Stimulated activated CD4-positive, alpha-beta T cell treated with anti-CD3 and anti-CD28 coated beads, Interleukin-1b, Interleukin-23, amount 100 ng/mL, for 48 hours (primary cell): Measurements from ENCODE around the gene LRRC23.
"Not testable (repeated sequence)": the region's sequence is repeated elsewhere in the genome, so short reads cannot be mapped to it uniquely, and the experiment has no call there.

Experiments
- DNase-seq: peaks from one replicate; pipeline ENCODE4 v3.0.0-alpha.2; 2020

The LRRC23 gene, protein sequence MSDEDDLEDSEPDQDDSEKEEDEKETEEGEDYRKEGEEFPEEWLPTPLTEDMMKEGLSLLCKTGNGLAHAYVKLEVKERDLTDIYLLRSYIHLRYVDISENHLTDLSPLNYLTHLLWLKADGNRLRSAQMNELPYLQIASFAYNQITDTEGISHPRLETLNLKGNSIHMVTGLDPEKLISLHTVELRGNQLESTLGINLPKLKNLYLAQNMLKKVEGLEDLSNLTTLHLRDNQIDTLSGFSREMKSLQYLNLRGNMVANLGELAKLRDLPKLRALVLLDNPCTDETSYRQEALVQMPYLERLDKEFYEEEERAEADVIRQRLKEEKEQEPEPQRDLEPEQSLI

DNA sequence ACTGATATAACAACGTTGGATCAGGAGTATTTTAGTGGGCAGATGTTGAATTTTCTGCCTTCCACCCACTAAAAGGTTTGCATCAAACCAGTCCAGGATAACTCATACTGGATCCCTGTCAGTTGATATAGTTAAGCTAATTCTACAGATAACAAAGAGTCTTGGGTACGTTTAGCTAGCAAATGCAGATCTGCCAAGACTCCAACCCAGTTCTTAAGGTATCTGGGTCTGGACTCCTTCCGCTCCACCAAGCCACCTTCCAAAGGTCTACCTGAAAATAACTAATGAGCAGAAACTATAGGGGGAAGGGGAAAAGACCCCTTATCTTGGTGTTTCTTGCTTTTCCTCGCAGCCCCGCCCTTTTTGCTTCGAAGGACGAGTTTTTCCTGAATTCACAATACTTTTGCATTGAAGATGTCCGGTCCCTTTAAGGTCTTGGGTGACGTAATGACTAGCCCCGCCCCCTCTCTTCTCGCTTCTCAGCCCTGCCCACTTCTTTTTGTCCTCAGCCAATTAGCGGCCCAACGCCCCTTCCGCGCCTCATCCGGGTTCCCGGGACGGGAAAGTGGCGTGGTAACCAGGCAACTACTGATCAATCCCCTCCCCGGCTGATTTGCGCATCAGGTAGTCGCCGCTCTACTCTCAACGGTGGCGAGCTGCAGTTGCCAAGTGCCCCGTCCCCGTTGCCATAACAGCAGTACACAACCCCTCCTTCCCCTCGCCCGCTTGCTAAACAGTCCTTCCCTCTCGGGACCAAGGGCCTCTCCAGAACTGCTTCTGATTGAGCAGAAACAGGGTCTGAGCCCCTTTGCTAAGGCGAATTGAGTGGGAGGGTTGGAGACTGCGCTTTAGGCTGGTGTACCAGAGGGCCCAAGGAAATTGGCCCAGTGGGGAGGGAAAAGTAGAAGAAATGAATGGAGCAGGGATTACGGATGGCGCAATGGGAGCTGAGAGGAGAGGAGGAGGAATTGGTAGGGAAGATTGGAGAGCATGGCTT, at the start of gene LRRC23:
LRRC23 (plus strand) TSS at position 543 of the 997 bp plus-strand sequence. CDS start 812 bp downstream, outside the sequence.
- peak; percentile 98 for DNase-seq

DNA sequence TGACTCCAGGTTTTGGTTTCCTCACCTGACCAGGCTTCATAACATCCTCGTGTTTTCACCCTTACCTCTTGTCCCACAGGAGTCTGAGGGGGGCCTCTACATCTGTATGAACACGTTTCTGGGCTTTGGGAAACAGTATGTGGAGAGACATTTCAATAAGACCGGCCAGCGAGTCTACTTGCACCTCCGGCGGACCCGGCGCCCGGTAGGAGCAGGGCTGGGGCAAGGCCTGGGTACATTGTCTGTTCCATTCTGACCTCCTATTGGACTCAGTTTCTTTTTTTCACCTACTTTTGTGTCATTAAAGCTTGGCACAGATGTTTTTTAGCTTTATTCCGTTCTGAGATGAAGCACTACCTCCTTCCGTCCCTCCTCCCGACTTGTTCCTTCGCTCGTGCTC, 49.3 kb upstream of the LRRC23 start:
- DNase-seq, result no peak

DNA sequence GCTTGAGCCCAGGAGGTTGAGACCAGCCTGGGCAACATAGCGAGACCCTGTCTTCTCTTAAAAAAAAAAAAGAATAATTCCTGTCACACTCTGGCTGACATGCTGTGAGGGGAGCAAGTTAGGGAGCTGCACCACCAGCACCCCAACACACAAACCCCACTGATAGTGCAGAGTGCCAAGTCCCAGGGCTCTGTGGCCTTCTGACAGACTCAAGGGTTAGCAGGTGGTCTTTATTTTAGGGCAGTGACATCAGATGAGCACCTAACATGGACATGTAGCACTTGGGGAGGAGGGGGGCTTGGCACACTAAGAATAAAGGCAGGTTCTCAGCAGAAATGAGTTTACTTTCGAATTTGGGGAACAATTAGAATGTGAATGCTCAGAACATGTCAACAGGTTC, 45.8 kb upstream of the LRRC23 start:
- no peak for DNase-seq

DNA sequence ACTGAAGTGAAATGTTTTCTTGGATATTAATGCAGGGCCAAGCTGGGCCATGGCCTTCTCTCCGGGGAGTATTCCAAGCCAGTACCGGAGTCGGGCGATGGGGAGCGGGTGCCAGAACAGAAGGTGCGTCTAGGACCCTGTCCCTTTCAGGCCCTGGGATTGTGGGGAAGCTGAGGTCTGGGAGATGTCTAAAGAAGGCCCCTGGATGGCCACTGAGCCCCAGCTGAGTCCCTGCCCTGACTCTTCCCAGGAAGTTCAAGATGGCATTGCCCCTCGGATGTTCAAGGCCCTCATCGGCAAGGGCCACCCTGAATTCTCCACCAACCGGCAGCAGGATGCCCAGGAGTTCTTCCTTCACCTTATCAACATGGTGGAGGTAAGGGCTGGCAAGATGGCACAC, 44.5 kb upstream of the LRRC23 start:
- DNase-seq, result no peak

DNA sequence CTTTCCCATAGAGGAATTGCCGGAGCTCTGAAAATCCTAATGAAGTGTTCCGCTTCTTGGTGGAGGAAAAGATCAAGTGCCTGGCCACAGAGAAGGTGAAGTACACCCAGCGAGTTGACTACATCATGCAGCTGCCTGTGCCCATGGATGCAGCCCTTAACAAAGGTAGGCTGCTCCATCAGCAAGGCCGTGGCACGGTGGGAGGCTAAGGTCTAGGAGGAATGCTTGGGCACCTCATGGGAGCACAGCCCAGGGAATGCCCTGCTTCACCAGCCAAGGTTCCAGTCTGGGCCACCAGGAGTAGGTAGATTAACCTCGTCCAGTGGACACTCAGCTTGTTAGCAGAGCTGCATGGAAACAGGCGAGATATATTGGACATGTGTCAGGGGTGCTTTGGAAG, 43.7 kb upstream of the LRRC23 start:
- no peak for DNase-seq

DNA sequence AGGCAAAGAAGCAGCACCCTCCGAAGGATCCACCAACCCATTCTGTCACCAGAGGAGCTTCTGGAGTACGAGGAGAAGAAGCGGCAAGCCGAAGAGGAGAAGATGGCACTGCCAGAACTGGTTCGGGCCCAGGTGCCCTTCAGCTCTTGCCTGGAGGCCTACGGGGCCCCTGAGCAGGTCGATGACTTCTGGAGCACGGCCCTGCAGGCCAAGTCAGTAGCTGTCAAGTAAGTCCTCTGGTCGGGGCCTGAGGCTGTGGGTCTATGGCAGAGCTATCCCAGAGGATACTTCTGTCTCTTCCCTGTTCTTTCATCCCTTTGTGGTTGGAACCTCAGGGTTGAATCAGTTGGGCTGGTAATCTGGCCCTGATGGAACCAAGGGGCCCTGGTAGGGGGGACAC, 43.2 kb upstream of the LRRC23 start:
- DNase-seq, result no peak

DNA sequence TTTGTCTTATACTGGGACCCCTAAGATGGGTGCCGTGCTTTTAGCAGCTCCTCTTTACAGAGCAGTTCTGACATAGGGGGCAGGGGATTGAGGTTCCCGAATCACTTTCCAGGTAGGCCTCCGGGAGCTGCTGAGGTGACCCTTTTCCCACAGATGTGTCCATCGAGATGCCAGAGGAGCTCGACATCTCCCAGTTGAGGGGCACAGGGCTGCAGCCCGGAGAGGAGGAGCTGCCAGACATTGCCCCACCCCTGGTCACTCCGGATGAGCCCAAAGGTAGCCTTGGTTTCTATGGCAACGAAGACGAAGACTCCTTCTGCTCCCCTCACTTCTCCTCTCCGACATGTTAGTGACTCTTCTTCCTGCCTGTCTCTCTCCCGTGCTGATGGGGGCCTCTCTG, 41.6 kb upstream of the LRRC23 start:
- DNase-seq, result no peak

DNA sequence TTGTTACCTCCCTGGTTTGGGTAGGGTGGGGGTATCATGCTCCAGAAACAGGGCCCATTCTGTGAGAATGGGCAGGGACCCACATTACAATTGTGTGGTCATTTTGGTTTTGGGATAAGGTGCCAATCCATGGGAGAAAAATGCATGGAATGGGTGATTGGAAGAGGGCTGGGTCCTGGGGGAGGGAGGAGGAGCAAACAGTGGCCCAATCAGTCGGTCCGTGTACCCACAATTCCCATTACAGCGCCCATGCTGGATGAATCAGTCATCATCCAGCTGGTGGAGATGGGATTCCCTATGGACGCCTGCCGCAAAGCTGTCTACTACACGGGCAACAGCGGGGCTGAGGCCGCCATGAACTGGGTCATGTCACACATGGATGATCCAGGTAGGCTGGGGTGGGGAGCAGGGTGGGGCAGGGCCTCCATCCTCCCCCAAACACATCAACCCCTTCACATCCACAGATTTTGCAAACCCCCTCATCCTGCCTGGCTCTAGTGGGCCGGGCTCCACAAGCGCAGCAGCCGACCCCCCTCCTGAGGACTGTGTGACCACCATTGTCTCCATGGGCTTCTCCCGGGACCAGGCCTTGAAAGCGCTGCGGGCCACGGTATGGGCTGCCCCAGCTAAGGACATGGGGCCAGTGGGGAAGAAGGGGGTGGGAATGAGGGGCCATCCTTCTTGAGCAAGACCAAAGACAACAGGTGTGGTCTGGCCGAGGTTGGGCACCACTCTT, 40.9 kb upstream of the LRRC23 start:
- no peak for DNase-seq

DNA sequence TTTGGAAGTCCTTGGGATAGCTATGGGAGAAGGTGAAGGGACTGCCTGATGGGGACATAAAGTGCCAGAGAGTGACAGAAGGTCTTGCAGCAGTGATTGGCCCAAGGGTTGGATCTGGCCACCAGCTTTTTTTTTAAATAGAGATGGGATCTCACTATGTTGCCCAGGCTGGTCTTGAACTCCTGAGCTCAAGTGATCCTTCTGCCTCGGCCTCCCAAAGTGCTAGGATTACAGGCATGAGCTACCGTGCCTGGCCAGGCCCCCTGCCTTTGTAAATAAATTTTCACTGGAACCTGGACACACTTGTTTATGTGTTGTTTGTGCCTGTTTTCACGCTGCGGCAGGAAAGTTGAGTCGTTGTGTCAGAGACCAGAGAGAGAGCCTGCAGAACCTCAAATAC, 39.3 kb upstream of the LRRC23 start:
- not testable (repeated sequence) for DNase-seq

DNA sequence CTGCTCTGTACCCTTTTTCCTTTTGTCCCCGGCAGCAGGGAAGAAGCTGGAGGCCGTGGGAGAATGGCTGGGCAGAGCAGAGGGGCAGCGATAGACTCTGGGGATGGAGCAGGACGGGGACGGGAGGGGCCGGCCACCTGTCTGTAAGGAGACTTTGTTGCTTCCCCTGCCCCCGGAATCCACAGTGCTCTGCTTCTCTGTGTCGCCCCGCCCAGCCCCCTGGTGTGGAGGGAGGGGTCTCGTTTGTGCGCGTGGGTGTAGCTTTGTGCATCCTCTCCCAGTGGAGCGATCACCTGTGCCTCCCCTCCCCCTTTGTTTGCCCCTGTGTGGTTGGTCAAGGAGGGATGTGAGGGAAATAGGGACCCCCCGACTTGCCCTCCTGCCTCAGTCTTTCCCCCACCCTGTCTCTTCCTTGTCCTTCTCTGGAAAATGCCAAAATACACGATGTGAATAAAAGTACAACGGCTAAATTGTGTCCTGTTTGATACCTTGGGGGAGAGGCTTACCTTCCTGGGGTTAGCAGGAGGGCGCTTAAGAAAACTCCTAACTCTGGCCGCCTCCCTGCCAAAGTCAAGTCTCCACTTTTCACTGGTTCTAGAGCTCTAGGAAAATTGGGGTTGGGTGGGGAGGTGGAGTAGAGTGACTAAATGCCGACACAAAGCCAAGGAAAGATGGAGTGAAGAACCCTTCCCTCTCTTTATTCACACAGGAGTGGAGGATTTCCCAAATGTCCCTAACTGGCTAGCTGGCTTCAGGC, 38.3 kb upstream of the LRRC23 start:
- DNase-seq, result no peak

DNA sequence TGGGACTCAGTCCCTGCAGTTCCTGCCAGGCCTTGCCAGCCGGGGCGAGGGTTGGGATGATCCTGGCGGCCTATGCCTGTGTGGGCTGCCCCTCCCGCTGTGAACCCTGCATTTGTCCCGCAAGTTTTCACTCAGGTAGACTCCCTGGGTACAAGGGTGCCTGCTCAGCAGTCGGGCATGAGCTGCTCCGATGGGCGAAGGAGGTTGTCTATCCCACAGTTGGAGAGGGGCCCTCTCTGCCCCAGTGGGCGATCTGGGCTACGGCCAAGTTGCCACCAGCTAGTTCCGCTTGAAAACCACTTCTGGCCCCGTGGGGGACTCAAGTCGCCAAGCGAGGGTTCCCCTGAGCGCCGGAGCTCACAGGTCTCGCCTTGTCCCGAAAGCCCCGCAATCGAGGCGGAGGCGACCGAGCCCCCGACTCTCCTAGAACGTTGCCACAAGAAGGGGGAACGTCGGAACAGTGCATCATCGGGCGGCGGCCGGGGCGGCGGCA, 37.7 kb upstream of the LRRC23 start:
- peak; percentile 13 for DNase-seq

DNA sequence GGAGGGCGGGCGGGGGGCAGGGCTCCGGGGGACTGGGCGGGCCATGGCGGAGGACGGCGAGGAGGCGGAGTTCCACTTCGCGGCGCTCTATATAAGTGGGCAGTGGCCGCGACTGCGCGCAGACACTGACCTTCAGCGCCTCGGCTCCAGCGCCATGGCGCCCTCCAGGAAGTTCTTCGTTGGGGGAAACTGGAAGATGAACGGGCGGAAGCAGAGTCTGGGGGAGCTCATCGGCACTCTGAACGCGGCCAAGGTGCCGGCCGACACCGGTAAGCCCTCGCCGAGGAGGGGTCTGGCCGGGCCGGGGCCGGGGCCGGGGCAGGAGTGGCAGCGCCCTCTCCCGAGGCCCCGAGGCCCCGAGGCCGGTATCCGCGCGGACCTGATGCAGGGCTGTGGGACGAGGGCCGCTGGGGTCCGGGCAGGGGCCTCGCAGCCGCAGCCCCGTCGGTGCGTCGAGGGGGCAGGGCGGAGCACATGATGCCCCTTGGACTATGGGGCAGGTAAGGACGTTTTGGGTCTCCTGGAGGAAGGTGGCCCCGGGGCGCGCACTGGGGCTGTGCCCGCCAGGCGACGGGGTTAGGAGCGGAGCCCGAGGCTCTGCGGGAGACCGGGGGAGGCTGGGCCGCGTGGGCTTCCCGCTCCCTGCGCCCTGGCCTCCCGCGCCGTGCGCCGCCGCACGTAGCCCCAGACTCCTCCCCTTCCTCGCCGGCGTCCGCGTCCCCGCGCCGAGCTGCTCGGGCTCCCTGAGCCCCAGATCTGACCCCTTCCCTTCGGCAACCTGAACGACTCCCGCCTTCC, 37.0 kb upstream of the LRRC23 start, which contains the start of gene TPI1:
TPI1 (plus strand) TSS at position 119 of the 798 bp plus-strand sequence; CDS start at position 155, 36 bp downstream.
- DNase-seq, result peak; percentile 81

DNA sequence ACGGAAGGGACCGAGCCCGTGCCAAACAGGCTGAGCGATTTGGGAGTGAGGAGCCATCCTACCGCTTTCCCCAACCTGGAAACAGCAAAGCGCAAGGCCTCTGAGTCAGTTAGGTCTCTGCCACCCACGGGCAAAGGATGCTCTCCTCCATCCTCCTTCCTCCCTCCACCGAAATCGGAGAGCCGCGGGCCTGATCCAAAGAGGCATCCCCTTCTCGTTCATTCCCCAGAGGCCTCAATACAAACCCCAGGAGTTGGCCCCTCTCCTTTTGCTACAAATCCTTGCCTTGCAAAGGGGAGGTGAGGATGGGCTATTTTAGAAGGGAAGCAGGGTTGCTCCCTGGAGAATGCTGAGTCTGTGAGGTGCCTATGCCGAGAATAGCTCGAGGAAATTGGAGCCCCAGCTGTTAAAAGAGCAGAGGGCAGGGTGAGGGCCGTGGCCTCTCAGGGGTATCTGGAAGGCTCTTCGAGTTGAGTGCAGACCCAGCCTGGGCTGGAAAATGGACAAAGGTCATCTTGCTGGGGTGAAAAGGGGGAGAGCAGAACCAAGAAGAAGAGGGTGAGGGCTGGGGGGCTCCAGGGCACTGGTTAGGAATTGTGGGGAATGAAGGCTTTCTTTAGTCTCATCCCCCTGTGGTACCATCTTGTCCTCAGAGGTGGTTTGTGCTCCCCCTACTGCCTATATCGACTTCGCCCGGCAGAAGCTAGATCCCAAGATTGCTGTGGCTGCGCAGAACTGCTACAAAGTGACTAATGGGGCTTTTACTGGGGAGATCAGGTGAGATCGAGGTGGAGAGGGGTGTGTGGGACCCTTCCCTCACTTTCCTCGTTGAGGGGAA, 36.2 kb upstream of the LRRC23 start:
- peak; percentile 19 for DNase-seq

DNA sequence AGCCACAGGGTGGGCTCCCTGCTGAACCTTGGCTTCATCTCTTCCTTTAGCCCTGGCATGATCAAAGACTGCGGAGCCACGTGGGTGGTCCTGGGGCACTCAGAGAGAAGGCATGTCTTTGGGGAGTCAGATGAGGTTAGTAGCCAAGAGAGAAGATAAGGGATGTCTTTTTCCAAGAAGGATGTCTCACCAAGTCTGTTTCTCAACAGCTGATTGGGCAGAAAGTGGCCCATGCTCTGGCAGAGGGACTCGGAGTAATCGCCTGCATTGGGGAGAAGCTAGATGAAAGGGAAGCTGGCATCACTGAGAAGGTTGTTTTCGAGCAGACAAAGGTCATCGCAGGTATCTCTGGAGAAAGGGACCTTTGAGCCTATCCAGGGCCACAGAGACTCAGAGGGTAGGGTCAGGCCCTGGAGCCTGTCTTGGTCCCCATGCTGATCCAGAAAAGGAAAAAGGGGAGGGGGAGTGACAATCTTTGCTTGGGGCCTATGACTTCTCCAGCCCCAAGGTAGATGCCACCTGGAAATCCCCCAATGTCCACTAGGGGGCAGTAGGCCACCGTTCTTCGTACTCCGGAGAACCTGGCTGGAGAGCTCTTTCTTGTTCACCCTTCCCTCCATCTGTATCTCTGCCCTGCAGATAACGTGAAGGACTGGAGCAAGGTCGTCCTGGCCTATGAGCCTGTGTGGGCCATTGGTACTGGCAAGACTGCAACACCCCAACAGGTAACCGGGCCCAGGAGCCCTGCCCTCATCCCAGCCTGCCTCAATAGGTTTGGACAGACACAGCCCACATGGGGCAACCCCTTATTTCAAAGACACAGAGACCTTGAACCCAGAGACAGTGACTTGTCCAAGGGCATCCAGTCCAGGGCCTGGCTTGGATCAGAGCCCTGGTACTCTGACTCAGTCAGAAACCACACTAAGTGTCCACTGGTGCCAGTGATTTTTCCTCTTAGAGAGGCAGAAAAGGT, 35.3 kb upstream of the LRRC23 start:
- peak; percentile 84 for DNase-seq

DNA sequence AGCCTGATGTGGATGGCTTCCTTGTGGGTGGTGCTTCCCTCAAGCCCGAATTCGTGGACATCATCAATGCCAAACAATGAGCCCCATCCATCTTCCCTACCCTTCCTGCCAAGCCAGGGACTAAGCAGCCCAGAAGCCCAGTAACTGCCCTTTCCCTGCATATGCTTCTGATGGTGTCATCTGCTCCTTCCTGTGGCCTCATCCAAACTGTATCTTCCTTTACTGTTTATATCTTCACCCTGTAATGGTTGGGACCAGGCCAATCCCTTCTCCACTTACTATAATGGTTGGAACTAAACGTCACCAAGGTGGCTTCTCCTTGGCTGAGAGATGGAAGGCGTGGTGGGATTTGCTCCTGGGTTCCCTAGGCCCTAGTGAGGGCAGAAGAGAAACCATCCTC, 34.3 kb upstream of the LRRC23 start:
- DNase-seq, result not testable (repeated sequence)

DNA sequence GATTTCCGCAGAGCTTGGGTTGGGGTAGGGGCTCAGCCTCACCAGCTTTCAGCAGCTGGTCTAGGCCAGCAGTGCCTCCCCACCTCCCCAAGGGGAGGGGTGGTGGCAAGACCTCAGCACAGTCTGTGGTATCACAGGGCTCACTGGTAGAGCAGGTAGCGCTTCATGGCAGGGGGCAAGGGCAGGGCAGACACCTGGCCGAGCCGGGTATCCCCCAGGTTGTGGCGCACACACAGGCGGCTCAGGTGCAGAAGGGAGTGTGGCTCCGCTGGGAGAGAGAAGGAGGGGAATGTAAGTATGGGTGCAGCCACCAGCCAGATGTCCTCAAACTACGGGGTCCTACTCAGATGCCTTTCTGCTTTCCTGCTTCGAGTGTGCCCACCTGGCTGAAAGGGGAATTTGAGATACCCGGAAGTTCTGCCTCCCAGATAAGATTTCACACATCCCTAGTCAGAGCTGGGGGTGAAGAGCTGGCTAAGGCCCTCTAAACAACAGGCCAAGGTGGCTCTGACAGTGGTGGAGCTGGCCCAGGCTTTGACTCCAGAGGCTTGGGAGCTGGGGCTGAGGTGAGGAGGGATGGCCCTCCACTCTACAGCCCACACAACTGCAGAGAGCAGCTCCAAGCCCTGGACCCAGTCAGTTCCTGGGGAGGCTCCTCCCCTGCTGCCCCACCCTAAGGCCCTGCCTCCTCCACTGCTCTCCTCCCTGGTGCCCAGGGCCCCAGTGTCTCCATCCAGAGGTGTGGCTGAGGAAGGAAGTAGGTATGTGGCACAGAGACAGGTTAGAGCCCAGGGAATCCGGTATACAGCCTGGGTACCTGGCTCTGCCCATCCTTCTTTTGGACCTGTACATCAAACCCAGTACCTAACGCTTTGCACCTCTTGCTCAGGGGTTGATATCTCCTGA, 33.3 kb upstream of the LRRC23 start:
- peak; percentile 53 for DNase-seq
